ENCODE results near the gene CLSTN3.

CLSTN3 gene

DNA sequence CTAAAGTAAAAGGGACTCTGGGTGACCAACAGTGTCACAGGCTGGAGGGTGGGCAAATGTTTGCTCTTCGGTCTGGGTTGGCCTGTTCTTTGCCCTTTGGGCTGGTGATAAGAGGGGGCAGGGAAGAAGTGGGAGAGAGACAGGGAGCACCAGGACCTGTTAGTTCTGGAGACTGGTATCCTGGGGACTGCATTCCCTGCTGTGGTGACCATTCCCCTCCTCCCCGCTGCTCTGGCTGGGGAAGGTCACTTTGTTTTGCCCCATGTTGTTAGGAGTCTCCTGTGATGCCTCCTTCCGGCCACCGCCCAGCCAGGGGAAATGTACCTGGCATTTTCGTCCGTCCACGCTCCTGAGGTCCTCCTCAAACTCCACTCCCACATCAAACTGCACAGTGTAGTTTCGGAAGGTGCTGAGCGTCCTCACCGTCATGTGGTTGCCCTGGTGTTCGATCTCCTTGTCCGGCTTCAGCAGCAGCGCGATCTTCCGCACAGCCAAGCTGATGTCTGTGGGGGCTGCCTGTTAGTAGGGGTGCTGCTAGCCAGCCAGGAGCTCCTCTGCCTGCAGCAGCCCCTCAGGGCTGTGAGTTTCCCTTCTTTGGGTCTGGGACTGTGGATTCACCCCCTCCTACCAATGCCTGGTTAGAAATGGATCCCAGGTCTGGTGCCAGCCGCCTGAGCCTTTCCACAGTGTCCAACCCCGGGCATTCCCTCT, 2.1 kb upstream of the CLSTN3 start:
- no peak for DNase-seq

DNA sequence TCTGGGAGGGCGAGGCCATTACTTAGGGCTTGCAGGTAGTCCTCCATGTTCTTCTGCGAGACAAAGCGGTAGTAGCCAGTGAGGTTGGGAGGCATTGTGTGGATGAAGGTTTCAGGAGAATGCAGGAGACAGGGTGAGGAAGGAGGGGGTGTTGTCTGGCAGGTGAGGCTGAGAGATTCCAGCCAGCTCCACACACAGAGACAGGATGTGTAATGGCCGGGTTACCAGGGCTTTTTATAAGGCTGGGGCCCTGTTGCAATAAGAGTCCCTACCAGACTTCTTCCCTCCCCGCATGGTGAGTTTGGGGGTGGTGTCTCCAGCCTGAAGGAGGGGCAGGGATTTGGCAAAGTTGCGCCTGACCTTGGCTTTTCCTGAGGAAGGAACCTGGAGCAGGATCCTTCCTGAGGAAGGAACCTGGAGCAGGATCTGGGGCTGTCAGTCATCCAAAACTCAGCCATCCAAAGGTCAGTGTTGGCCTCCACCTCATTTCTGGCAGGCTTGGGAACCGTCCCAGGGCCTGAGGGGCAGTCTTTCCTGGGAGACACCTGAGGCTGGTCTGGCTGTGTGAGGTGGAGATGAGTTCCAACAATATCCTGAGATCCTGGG, 1.4 kb upstream of the CLSTN3 start, which contains the start of gene RBP5:
RBP5 (minus strand) TSS at position 209 of the 606 bp plus-strand sequence; CDS start at position 95, 114 bp downstream.
- DNase-seq = no peak

DNA sequence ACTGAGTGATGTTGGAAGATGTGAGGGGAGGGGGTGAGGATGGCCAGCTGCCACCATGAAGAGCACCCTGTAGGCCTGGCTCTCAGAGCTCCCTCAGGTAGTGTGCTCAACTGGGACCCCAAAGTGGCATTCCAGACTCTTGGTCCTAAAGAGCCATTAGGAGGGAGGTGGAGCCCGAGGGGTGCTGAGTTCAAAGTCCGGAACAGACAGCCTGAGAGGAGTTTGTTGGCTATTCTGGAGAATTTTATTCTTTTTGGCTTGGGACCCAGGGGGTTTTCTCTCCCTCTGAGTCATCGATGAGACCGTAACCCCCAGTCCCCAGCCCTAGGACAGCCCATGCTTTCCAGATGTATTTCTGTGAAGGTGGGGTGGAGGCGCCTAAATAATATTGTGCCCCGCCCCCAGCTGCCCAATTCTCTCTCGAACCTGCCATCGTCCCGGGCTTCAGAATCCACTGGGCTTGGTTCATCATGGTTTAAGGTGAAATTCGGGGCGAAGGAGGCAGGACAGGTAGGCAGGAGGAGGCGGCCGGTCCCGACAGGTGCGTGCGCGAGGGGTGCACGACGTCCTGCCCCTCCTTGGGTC, 792 bp upstream of the CLSTN3 start:
- DNase-seq = no peak

DNA sequence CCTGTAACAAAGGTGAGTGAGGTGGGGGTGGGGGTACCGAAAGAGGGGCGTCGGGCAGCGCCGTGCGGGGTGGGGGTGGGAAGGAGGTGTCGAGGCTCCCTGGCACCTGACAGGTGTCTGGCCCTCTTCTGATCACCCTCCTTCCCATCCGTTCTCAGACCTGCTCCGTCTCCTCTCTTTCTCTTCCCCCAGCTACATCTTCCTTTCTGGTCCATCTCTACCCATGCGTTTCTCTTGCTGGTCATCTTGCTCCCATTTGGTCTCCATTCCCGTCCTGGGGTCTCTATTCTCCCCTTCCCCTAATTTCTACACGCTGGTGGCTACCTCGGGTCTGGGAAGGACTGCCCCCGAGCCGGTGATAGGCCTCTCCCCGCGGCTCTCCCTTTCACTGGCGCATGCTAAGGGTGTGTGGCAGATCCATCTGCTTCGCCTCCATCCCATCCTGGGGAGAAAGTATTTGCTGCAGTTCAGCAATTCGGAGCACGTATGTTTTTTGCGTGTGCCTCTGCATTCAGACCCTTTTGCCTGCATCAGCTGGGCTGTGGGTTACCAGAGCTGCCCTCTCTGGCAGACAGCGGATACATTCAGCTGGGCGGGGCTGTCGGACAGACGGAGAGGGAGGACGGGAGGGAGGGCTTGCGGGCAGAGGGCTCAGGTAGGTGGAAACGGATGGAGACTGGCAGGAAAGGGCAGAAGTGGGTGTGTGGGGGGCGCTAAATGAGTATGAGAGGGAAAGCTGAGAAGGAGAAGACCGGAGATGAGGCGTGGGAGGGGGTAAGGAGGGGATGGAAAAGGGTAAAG, 730 bp downstream of the CLSTN3 start:
- peak; percentile 37 for DNase-seq

DNA sequence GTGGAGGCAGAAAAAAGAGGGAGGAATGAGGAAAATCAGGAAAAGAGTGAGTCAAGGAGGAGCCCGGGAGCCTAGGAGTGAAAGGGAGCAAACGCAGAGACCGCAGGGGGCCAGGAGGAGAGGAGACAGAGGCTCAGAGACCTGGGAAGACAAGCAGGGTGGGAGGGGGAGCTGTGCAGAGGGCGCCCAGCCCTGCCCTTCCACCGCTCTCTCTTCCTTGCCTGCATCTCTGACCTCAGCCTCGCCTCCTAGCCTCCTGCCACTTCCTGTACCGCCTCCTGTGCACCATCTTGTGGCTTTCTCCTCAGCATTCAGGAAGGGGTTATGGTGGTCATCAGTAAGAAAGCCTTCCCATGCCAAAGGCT, 1.3 kb downstream of the CLSTN3 start:
- DNase-seq = no peak

DNA sequence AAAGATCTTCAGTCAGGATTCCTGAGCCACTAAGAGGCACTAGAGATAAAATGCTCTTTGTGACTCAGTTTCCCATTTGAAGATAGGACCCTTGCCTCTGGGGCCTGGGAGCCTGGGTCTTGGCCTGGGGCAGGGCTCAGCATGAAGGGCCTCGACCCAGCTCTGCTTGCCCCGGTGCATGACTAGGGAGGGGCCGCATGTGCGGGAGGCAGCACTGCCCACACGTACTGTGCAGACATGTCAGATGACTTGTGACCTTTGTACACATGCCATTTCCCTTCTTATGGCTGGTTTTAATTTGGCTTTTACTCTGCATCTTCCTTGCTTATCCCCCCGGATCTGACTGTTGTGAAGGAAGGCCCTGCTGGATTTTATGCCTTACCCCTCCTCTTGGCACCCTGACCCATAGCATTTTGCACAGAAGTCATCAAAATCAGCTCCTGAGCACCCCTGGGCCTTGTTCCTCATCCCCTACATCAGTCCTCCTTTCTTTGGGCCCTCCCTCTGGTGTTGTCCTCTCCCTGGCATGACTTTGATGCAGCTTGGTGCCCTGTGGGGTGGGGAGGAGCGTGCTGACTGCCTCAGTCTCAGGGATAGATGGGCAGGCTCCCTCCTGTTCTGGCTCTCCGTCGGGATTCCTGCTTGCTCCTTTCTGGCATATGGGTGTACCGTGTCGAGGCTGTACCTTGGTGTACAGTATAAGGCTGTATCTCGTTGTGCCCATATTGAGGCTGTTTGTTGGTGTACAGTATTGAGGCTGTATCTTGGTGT, 4.4 kb downstream of the CLSTN3 start:
- no peak for DNase-seq

DNA sequence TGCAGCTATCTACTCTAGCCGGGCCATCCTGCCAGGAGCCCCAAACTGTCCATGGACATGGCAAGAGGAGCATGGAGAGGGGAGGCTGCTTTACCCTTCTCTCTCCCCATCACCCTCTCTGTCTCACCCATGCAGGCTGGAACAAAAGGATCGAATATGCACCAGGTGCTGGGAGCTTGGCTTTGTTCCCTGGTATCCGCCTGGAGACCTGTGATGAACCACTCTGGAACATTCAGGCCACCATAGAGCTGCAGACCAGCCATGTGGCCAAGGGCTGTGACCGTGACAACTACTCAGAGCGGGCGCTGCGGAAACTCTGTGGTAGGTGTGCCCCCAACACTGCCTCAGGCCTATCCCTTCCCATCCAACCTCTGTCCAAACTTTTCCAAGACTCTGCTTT, 5.9 kb downstream of the CLSTN3 start:
- DNase-seq = no peak

DNA sequence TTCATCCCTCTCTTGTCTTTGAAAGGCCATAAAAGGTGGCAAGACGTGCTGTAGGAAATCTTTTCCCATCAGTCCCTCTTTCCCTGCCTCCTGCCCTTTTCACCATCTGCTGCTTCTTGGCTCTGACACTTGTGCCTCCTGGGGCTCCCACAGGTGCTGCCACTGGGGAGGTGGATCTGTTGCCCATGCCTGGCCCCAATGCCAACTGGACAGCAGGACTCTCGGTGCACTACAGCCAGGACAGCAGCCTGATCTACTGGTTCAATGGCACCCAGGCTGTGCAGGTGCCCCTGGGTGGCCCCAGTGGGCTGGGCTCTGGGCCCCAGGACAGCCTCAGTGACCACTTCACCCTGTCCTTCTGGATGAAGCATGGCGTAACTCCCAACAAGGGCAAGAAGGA, 6.5 kb downstream of the CLSTN3 start:
- DNase-seq = no peak

DNA sequence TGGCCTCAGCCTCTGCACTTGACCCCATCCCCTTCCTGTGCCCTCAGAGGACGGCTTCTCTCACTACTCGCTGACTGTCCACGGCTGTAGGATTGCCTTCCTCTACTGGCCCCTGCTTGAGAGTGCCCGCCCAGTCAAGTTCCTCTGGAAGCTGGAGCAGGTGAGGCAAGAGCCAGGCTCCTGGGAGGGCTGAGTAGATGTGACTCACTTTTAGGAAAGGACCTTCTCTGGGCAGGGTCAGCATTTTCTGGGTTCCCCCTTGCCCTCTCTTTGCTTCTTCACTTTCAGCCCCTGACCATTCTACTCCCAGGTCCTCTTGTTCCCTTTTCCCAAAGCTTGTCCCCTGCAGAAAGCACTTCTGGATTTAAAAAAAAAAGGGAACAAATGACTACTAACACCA, 7.7 kb downstream of the CLSTN3 start:
- no peak for DNase-seq

DNA sequence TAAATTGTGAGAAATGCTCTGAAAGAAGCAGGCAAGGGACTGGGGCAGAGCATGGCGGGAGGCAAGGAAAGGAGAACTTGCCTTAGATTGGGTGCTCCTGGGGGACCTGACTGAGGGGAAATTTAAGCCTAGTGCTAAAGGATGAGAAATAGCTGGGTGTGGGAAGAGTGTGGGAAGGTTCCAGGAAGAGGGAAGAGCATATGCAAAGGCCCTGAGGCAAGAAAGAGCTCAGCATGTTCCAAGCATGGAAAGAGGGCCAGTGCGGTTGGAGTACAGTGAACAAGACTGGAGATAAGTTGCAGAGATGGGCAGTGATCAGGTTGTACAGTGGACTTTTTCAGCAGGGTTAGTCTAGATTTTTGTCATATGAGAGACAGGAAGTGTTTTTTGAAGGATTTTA, 9.0 kb downstream of the CLSTN3 start:
- no peak for DNase-seq

DNA sequence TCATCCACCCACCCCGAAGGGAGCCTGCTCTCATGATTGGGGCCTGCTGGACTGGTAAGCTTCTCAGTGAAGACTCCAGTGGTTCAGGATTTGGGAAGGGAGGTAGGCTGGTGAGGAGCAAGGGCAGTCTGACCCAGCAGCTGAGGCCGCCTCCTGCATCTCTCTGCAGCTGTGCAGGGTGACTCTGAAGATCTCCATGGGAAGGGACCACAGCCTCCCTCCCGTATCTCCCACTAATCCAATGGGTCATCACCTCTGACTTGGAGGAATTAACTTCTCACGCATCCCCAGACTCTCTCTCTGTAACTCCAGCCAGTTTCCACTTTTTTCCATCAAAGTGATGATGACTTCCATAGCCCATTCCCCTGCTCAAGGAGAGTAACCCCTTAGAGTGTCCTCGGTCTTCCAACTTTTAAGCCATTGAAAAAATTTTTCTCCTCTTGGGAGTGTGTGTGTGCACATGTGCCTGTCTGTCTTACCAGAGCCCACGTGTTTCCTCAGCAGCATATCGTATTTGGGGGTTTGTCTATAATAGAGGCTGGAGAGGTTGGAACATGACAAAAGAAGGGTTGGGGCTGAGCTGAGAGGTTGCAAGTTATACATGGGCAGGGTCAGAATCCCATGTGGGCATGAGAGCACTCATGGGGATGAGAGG, 11.3 kb downstream of the CLSTN3 start:
- DNase-seq = no peak

DNA sequence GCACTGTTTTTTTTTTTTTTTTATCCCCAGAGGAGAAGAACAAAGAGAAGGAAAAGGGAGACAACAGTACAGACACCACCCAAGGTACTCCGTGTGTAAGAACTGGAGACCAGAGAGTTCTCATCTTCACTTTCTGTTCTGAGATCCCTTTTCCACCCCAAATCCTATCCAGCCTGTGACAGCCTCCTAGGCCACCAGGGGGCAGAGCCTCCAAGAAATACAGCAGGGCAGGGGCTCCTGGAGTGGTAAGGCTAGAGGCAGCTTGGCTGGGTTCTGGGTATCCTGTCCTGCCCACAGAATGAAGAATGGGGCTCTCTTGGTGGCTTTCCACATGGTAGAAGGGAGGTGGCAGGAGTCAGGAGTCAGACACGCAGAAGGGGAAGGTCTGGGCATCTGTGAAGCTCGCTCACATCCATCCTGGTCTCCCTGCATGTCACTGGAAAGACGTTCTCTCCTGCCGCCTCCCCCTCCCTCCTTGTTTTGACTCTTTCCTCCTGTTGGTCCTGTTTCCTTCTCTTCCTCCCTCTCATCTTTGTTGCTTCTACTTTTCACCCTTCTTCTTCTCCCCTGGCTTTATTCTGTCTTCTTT, 12.0 kb downstream of the CLSTN3 start:
- peak; percentile 44 for DNase-seq

DNA sequence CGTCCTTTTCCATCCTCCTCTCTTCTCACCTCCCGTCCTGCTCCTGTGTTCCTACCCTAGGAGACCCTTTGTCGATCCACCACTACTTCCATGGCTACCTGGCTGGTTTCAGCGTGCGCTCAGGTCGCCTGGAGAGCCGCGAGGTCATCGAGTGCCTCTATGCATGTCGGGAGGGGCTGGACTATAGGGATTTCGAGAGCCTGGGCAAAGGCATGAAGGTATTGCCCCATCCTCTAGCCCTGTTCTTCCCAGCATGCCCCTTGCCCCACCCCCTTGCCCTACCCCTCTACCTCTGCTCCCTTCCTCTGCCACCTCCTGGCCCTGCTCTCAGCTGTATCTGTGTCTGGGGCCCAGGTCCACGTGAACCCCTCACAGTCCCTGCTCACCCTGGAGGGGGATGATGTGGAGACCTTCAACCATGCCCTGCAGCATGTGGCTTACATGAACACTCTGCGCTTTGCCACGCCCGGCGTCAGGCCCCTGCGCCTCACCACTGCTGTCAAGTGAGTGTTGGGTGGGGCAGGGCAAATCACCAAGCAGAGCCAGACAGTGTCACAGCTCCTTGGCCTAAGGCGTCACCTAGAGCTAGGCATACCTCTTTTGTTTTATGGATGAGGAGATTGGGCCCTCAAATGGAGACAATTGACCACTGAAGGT, 12.8 kb downstream of the CLSTN3 start:
- no peak for DNase-seq

DNA sequence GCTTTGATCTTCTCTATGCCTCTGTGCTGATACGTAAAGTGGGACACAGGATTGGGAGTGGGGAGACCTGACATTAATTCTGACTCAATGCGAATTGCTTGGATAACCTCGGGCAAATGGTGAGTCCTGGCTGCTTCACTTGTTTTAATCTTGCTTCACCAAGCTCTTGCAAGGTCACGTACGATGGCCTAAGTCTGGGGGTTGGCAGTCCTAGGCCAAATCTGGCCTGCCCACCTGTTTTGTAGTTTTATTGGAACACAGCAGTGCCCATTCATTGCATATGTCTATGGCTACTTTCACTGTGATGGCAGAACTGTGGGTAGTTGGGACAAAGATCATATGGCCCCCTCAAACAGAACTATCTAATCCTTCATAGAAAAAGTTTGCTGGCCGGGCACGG, 13.4 kb downstream of the CLSTN3 start:
- no peak for DNase-seq

DNA sequence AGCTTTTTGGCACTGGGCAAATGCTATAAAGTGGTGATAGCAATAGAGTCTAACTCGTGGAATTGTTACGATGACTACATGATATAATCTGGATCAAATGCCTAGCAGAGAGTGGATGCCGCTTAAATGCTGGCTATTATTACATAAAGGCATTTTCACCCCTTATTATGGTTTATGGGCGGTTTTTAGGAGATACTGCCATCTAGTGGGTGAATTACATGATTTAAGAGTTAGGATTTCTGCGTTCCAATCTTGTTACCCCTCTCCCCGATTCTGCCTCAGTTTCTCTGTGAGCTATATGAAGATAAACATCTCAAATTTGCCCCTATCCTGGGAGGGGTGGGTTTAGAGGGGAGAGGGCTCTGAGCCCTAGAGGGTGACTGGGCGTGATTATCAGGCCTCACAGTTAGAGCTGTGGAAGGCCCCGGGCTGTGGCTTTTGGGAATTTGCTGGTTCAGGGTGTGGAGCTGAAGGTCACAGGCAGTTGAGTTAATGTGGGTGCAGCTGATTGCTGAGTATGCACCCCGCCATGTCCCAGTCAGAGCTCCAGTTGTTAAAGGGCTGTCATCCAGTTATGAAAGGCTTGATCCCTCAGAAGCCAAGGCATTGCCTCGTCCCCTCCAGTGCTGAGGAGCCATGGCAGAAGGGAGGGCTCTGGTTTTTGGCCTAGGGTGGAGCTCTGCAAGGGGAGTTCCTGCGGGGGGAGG, 14.4 kb downstream of the CLSTN3 start:
- peak; percentile 36 for DNase-seq

DNA sequence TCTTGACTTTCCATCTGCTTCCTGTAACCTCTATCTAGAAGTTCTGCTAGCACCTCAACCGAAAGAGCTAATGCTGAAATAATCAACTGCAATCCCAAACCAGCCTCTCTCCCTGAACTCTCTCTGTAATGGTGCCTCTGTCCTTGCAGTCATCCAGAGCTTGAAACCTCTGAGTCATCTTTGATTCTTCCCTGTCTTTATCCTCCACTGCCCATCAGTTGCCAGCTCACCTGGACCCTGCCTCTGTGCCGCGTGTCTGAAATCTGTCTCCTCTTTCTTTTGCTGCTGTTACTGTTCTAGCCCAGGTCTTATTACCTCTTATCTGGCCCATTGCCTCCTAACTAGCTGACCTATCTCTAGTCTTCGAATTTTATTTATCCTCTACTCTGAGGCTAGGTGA, 15.5 kb downstream of the CLSTN3 start:
- DNase-seq = no peak

DNA sequence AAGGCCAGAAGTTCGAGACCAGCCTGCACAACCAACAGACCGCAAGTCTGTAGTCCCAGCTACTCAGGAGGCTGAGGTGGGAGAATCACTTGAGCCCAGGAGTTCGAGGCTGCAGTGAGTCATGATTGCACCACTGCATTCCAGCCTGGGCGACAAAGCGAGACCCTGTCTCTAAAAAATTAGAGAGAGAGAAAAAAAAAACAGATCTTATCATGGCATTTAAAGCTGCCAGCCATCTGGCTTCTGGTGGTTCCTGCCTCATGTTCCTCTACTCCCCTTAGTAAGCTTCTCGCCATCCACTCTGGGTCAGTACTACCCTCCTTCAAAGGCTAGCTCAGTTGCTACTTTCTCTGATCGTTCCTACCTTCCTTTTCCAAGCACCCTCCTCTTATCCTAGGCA, 16.1 kb downstream of the CLSTN3 start:
- no peak for DNase-seq

DNA sequence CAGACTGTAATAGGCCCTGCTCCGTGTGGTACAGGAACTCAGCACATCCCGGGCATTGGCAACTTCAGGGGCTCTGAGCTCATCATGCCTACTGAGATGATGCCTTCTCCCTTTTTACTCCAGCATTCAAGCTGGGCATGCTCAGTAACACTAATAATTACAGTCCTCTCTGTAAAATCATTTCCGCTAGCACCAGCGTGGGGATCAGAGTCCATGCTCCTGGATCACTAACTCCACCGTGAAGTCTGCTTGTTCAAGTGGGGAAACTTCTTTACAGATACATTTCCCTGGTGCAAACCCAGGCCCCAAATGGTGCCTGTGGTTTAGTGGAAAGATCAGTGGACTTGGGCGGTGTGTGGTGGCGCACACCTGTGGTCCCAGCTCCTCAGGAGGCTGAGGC, 16.7 kb downstream of the CLSTN3 start:
- no peak for DNase-seq

DNA sequence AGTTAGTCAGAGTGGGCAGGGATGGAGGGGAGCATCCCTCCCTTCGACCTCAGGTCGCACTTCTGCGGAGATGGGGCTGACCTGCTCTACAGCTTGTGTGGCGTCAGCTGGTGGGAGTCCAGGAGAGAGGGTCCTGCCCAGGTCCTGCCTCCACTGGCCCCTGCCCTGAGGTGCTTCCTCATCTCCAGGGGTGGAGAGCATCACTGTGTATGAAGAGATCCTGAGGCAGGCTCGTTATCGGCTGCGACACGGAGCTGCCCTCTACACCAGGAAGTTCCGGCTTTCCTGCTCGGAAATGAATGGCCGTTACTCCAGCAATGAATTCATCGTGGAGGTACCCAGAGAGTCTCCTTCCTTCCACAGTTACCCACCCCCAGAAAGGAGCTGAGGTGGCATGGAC, 20.2 kb downstream of the CLSTN3 start:
- no peak for DNase-seq

DNA sequence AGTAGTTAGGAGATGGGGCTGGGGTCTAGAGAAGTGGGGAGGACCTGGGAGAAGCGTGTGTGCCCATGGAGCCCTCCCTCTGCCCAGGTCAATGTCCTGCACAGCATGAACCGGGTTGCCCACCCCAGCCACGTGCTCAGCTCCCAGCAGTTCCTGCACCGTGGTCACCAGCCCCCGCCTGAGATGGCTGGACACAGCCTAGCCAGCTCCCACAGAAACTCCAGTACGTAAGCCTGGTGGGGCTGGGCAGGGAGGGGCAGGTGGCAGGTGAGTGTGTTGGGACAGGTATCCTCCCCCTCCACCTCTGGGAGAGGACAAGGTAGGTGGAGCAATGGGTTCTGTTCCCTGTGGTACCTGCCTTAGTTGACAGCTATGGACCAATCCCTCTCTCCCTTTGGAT, 20.7 kb downstream of the CLSTN3 start:
- DNase-seq = no peak

DNA sequence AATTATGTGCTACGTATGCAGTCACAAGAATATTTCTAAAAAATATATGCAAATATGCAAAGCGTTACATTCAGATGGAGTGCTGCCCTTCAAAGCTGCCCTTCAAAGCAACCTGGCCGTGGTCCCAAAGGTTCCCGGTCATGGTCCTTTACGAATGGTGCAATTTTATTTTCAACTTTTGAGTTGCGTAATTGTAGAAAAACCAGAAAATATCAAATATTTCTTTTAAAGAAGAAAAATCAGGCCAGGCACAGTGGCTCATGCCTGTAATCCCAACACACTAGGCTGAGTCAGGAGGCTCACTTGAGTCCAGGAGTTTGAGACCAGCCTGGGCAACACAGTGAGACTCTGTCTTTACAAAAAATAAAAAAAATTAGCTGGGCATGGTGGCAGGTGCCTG, 21.4 kb downstream of the CLSTN3 start:
- DNase-seq = no peak
